ENCODE measurements around the gene NDUFA8.

The NDUFA8 gene

GRCh38 chr9:122186301-122186700 lies 26.7 kb upstream of the NDUFA8 start:
- FAIRE-seq (no peak), DNase-seq (ENCODE audit: low spot score) (no peak)

GRCh38 chr9:122184551-122184950 lies 25.0 kb upstream of the NDUFA8 start:
- no peak for FAIRE-seq
- no peak for DNase-seq (ENCODE audit: low spot score)

GRCh38 chr9:122183501-122183900 lies 23.9 kb upstream of the NDUFA8 start:
- no peak for FAIRE-seq
- no peak for DNase-seq (ENCODE audit: low spot score)

- peak; percentile 43 for DNase-seq (ENCODE audit: low spot score)
- FAIRE-seq: no peak
Observed at GRCh38 chr9:122180633-122181032, 21.1 kb upstream of the NDUFA8 start.

GRCh38 chr9:122179690-122180074 lies 20.1 kb upstream of the NDUFA8 start:
- DNase-seq (ENCODE audit: low spot score): peak; percentile 22
- no peak for FAIRE-seq

- FAIRE-seq: no peak
- DNase-seq (ENCODE audit: low spot score): no peak
Observed at GRCh38 chr9:122179054-122179689, 19.6 kb upstream of the NDUFA8 start.

- no peak for DNase-seq (ENCODE audit: low spot score)
- no peak for FAIRE-seq
Observed at GRCh38 chr9:122176916-122177315, 17.3 kb upstream of the NDUFA8 start.

- FAIRE-seq: no peak
Observed at GRCh38 chr9:122173670-122174069, 14.1 kb upstream of the NDUFA8 start.

GRCh38 chr9:122172131-122172530 lies 12.6 kb upstream of the NDUFA8 start:
- no peak for FAIRE-seq
- no peak for DNase-seq (ENCODE audit: low spot score)

More at GRCh38 chr9:122173670-122174069, 14.1 kb upstream of the NDUFA8 start:
- DNase-seq (ENCODE audit: low spot score): no peak

- FAIRE-seq (no peak), DNase-seq (ENCODE audit: low spot score) (no peak)
Observed at GRCh38 chr9:122168356-122168755, 8.8 kb upstream of the NDUFA8 start.

GRCh38 chr9:122164286-122164685 lies 4.7 kb upstream of the NDUFA8 start:
- DNase-seq (ENCODE audit: low spot score) (no peak), FAIRE-seq (no peak)

- FAIRE-seq: no peak
- DNase-seq (ENCODE audit: low spot score): no peak
Observed at GRCh38 chr9:122162415-122162814, 2.8 kb upstream of the NDUFA8 start.

GRCh38 chr9:122159925-122160246 lies 307 bp upstream of the NDUFA8 start:
- no peak for DNase-seq (ENCODE audit: low spot score)
- no peak for FAIRE-seq

GRCh38 chr9:122158202-122158601 lies 1.4 kb downstream of the NDUFA8 start:
- FAIRE-seq (no peak), DNase-seq (ENCODE audit: low spot score) (peak; percentile 34)

GRCh38 chr9:122155796-122156195 lies 3.8 kb downstream of the NDUFA8 start:
- no peak for DNase-seq (ENCODE audit: low spot score)
- FAIRE-seq: no peak

GRCh38 chr9:122151267-122151828 lies 8.2 kb downstream of the NDUFA8 start:
- DNase-seq (ENCODE audit: low spot score): no peak
- no peak for FAIRE-seq

GRCh38 chr9:122145592-122145863 lies 14.1 kb downstream of the NDUFA8 start:
- FAIRE-seq (no peak), DNase-seq (ENCODE audit: low spot score) (no peak)

- DNase-seq (ENCODE audit: low spot score) (no peak), FAIRE-seq (no peak)
Observed at GRCh38 chr9:122144836-122145591, 14.6 kb downstream of the NDUFA8 start.

- FAIRE-seq (no peak), DNase-seq (ENCODE audit: low spot score) (no peak)
Observed at GRCh38 chr9:122143876-122144405, 15.6 kb downstream of the NDUFA8 start.

GRCh38 chr9:122143296-122143695 lies 16.3 kb downstream of the NDUFA8 start:
- DNase-seq (ENCODE audit: low spot score) (no peak), FAIRE-seq (no peak)

GRCh38 chr9:122141671-122142070 lies 17.9 kb downstream of the NDUFA8 start:
- DNase-seq (ENCODE audit: low spot score) (no peak), FAIRE-seq (no peak)

- no peak for DNase-seq (ENCODE audit: low spot score)
- no peak for FAIRE-seq
Observed at GRCh38 chr9:122140368-122141193, 19.0 kb downstream of the NDUFA8 start.

All from RCC 7860 (cell line).